Calu3 (cell line): ENCODE measurements around the gene EPYC. TPM values are rescaled to one million over a fixed set of nuclear protein-coding genes. Genes with fewer than 3 reads are reported as not detected.

Experiments
- BruUV-seq: library from RNA; stranded (reverse); fragments of 400-500 nt; replicated peaks from 2 replicates; lab custom pipeline; 2021; lab: Mats Ljungman, UMichigan
- CTCF ChIA-PET: fragments of 300-600 bp; sonication (Branson Sonifier 250); formaldehyde crosslinking; loops from one replicate; lab custom pipeline; 2022; ENCODE audit warnings: antibody characterized with exemption; lab: Charles Lee
- DNase-seq: peaks from one replicate; pipeline ENCODE4 v3.0.0; 2022
- H3K27ac Mint-ChIP-seq: one replicate; pipeline ENCODE4 v1.8.0; 2022; ENCODE audit warnings: mixed read lengths; ENCODE audit not compliant: unreplicated experiment
- H3K27me3 Mint-ChIP-seq: one replicate; pipeline ENCODE4 v1.8.0; 2022; ENCODE audit warnings: mixed read lengths; ENCODE audit not compliant: unreplicated experiment
- H3K36me3 Mint-ChIP-seq: one replicate; pipeline ENCODE4 v1.8.0; 2022; ENCODE audit warnings: mild to moderate bottlenecking, moderate library complexity, mixed read lengths; ENCODE audit not compliant: insufficient read depth, unreplicated experiment
- H3K4me1 Mint-ChIP-seq: one replicate; pipeline ENCODE4 v1.8.0; 2022; ENCODE audit warnings: mild to moderate bottlenecking, low read depth, mixed read lengths; ENCODE audit not compliant: unreplicated experiment
- H3K4me3 Mint-ChIP-seq: one replicate; pipeline ENCODE4 v1.8.0; 2022; ENCODE audit warnings: mild to moderate bottlenecking, low read depth, moderate library complexity, mixed read lengths; ENCODE audit not compliant: unreplicated experiment
- H3K9me3 Mint-ChIP-seq: one replicate; pipeline ENCODE4 v1.8.0; 2022; ENCODE audit warnings: low read depth, mixed read lengths; ENCODE audit not compliant: unreplicated experiment
- CTCF ChIP-seq: fragments of 200-600 bp; IDR thresholded peaks from one replicate; pipeline ENCODE4 v1.8.0; 2022; ENCODE audit warnings: antibody characterized with exemption; ENCODE audit not compliant: unreplicated experiment
- intact Hi-C: fragments of 100-400 bp; cut with micrococcal nuclease; formaldehyde crosslinking; loops from one replicate; pipeline ENCODE4 v1.10.0; 2022; ENCODE audit not compliant: unreplicated experiment
- total RNA-seq: library from RNA; stranded (reverse); gene quantifications from 2 replicates; pipeline ENCODE4 v1.2.3, GENCODE V29; 2022

EPYC gene
- total RNA-seq, 1 experiment from 2014 or later, result not detected

GRCh38 chr12:90969346-90969745 is 35.4 kb downstream of the EPYC start:
- intact Hi-C loops, result no loop called here
- no peak for TF ChIP-seq CTCF
- Mint-ChIP-seq H3K9me3 (no peaks in the 10 kb centered on the region), H3K27ac (no peak overlapping the region), H3K27me3 (no peaks in the 10 kb centered on the region), H3K36me3 (no peaks in the 10 kb centered on the region), H3K4me3 (no peak overlapping the region), H3K4me1 (peaks cover 9% of the 10 kb centered on the region)
- CTCF ChIA-PET, result interaction anchor here (1.2 kb wide), 1 partner anchor 10 kb away, joined by 4 read pairs; no protein-coding TSS in a partner anchor
- DNase-seq, result no peak
- no TSS peak for BruUV-seq

GRCh38 chr12:90965204-90965603 is 39.6 kb downstream of the EPYC start:
- no peaks in the 10 kb centered on the region for H3K4me1 Mint-ChIP-seq
- H3K27ac Mint-ChIP-seq, result no peak overlapping the region
- intact Hi-C loops, result no loop called here
- no peaks in the 10 kb centered on the region for H3K36me3 Mint-ChIP-seq
- no TSS peak for BruUV-seq
- no peak for TF ChIP-seq CTCF
- H3K27me3 Mint-ChIP-seq, result no peaks in the 10 kb centered on the region
- H3K4me3 Mint-ChIP-seq, result no peak overlapping the region
- H3K9me3 Mint-ChIP-seq, result no peaks in the 10 kb centered on the region
- CTCF ChIA-PET, result interaction anchor here (0.5 kb wide), 1 partner anchor 1521 kb away, joined by 5 read pairs; no protein-coding TSS in a partner anchor
- DNase-seq, result no peak

- Mint-ChIP-seq H3K4me1 (no peaks in the 10 kb centered on the region), H3K9me3 (no peaks in the 10 kb centered on the region), H3K36me3 (no peaks in the 10 kb centered on the region), H3K4me3 (no peak overlapping the region), H3K27me3 (no peaks in the 10 kb centered on the region), H3K27ac (no peak overlapping the region)
- CTCF ChIA-PET, result interaction anchor here (0.5 kb wide), 1 partner anchor 1521 kb away, joined by 5 read pairs; no protein-coding TSS in a partner anchor
- BruUV-seq, result no TSS peak
- intact Hi-C loops, result no loop called here
- DNase-seq, result no peak
- no peak for TF ChIP-seq CTCF
Measured at GRCh38 chr12:90964616-90965015, 40.2 kb downstream of the EPYC start.

- H3K27ac Mint-ChIP-seq, result no peak overlapping the region
- no TSS peak for BruUV-seq
- intact Hi-C loops, result no loop called here
- no peaks in the 10 kb centered on the region for H3K36me3 Mint-ChIP-seq
- H3K9me3 Mint-ChIP-seq, result no peaks in the 10 kb centered on the region
- no peaks in the 10 kb centered on the region for H3K4me1 Mint-ChIP-seq
- H3K4me3 Mint-ChIP-seq, result no peak overlapping the region
- CTCF ChIA-PET, result no interaction called here
- DNase-seq, result no peak
- TF ChIP-seq CTCF, result no peak
- H3K27me3 Mint-ChIP-seq, result no peaks in the 10 kb centered on the region
Measured at GRCh38 chr12:90963946-90964345, 40.8 kb downstream of the EPYC start.
